NCI-H2171 treated with DMSO at 0.1 percent for 48 hours (cell line): Measurements from ENCODE around the gene CENPK.
A peak's percentile ranks its signal among the peaks of the same experiment; 100 is the strongest.
"Not testable (repeated sequence)": the region's sequence is repeated elsewhere in the genome, so short reads cannot be mapped to it uniquely, and the experiment has no call there.

Source experiments
- DNase-seq: peaks from one replicate; lab custom pipeline; 2025; lab: John Stamatoyannopoulos, UW

CENPK gene

GRCh38 chr5:65506961-65507360 lies 56.0 kb downstream of the CENPK start:
- DNase-seq: peak; percentile 3

GRCh38 chr5:65489119-65489518 lies 73.8 kb downstream of the CENPK start:
- DNase-seq: no peak

- not testable (repeated sequence) for DNase-seq
Observed at GRCh38 chr5:65488038-65488687, 74.8 kb downstream of the CENPK start.

- DNase-seq: not testable (repeated sequence)
Observed at GRCh38 chr5:65486803-65487202, 76.2 kb downstream of the CENPK start.

- DNase-seq: no peak
Observed at GRCh38 chr5:65485405-65485804, 77.6 kb downstream of the CENPK start.

- DNase-seq: peak; percentile 55
Observed at GRCh38 chr5:65483546-65484346, 79.2 kb downstream of the CENPK start.

- DNase-seq: peak; percentile 36
Observed at GRCh38 chr5:65482736-65483545, 80.0 kb downstream of the CENPK start.

- peak; percentile 36 for DNase-seq
Observed at GRCh38 chr5:65482296-65482735, 80.7 kb downstream of the CENPK start.

- peak; percentile 81 for DNase-seq
Observed at GRCh38 chr5:65481635-65482295, 81.2 kb downstream of the CENPK start, which contains the start of gene ADAMTS6. TSS of gene ADAMTS6 (minus strand) at chr5:65481920. CDS start at chr5:65473673, 8,247 bp downstream.

GRCh38 chr5:65481171-65481581 lies 81.8 kb downstream of the CENPK start:
- DNase-seq: no peak

- peak; percentile 29 for DNase-seq
Observed at GRCh38 chr5:65480306-65480865, 82.6 kb downstream of the CENPK start.

GRCh38 chr5:65479527-65479926 lies 83.4 kb downstream of the CENPK start:
- no peak for DNase-seq

GRCh38 chr5:65478336-65478735 lies 84.6 kb downstream of the CENPK start:
- DNase-seq: no peak

- no peak for DNase-seq
Observed at GRCh38 chr5:65475895-65476294, 87.1 kb downstream of the CENPK start.

- no peak for DNase-seq
Observed at GRCh38 chr5:65475336-65475735, 87.6 kb downstream of the CENPK start.

GRCh38 chr5:65474130-65474711 lies 88.7 kb downstream of the CENPK start:
- DNase-seq: no peak

- DNase-seq: no peak
Observed at GRCh38 chr5:65468633-65469032, 94.3 kb downstream of the CENPK start.
